HG03280 (cell line): Measurements from ENCODE around the gene CAV1.
A peak's percentile ranks its signal among the peaks of the same experiment; 100 is the strongest.

ENCODE experiments used
- ATAC-seq: cut with Tn5 transposase; IDR thresholded peaks from one replicate; pipeline ENCODE4 v1.9.1; 2021; ENCODE audit warnings: mild to moderate bottlenecking, moderate library complexity; ENCODE audit not compliant: unreplicated experiment

Gene CAV1

GRCh38 chr7:116502201-116503096 is 22.4 kb upstream of the CAV1 start:
- no peak for ATAC-seq

- ATAC-seq = no peak
These were observed 21.0 kb upstream of the CAV1 start for GRCh38 chr7:116503835-116504234.

GRCh38 chr7:116505278-116505677 is 19.6 kb upstream of the CAV1 start:
- ATAC-seq = no peak

GRCh38 chr7:116505823-116506222 is 19.0 kb upstream of the CAV1 start:
- ATAC-seq = no peak

GRCh38 chr7:116509982-116510579 is 14.8 kb upstream of the CAV1 start:
- no peak for ATAC-seq

- ATAC-seq = no peak
These were observed 14.0 kb upstream of the CAV1 start for GRCh38 chr7:116510795-116511194.

- ATAC-seq = peak; percentile 100
These were observed 13.0 kb upstream of the CAV1 start for GRCh38 chr7:116511552-116512519.

- ATAC-seq = no peak
These were observed 12.2 kb upstream of the CAV1 start for GRCh38 chr7:116512520-116513188.

- no peak for ATAC-seq
These were observed 9.3 kb upstream of the CAV1 start for GRCh38 chr7:116515584-116515983.

GRCh38 chr7:116516324-116516723 is 8.5 kb upstream of the CAV1 start:
- ATAC-seq = no peak

GRCh38 chr7:116517626-116518025 is 7.2 kb upstream of the CAV1 start:
- no peak for ATAC-seq

- peak; percentile 54 for ATAC-seq
These were observed 5.9 kb upstream of the CAV1 start for GRCh38 chr7:116518961-116519360.

GRCh38 chr7:116521046-116521664 is 3.7 kb upstream of the CAV1 start:
- no peak for ATAC-seq

GRCh38 chr7:116522247-116522646 is 2.6 kb upstream of the CAV1 start:
- no peak for ATAC-seq

GRCh38 chr7:116524221-116524608 is 621 bp upstream of the CAV1 start:
- ATAC-seq = no peak

GRCh38 chr7:116525298-116525912 is 569 bp downstream of the CAV1 start:
- peak; percentile 34 for ATAC-seq

GRCh38 chr7:116525913-116526861 is 1.4 kb downstream of the CAV1 start:
- ATAC-seq = peak; percentile 92

- no peak for ATAC-seq
These were observed 2.1 kb downstream of the CAV1 start for GRCh38 chr7:116526897-116527296.

GRCh38 chr7:116527521-116527920 is 2.7 kb downstream of the CAV1 start:
- no peak for ATAC-seq
